ENCODE results near the gene TGM1. TPM values are rescaled to one million over a fixed set of nuclear protein-coding genes. Genes with fewer than 3 reads are reported as not detected.

Gene TGM1
- total RNA-seq, 1 donor from 2014 or later, result 12.3 TPM

- H3K4me3 ChIP-seq (ENCODE audit: low read depth, low read length), result peak within 1 kb of the TSS; percentile 94
- TF ChIP-seq CTCF (IDR thresholded peaks at IDR 0.05; ENCODE audit: insufficient read depth, low read length, poor library complexity, severe bottlenecking), result no peak
- H3K27me3 ChIP-seq (ENCODE audit: control insufficient read depth, insufficient read depth, low read length), result no peaks in the 10 kb centered on the region
- peaks cover 1% of the 10 kb centered on the region for H3K36me3 ChIP-seq (ENCODE audit: control insufficient read depth, insufficient read depth, low read length)
- peak; percentile 32 for DNase-seq (ENCODE audit: low read depth)
Observed at GRCh38 chr14:24299255-24300191, 36.5 kb upstream of the TGM1 start, which contains the start of the genes DHRS1 and NOP9. Gene DHRS1 (minus strand): TSS chr14:24299780. CDS start chr14:24299106, 674 bp downstream. Gene NOP9 (plus strand): TSS chr14:24299850. CDS start chr14:24299955, 105 bp downstream.

- Histone ChIP-seq H3K27me3 (ENCODE audit: control insufficient read depth, insufficient read depth, low read length) (no peaks in the 10 kb centered on the region), H3K36me3 (ENCODE audit: control insufficient read depth, insufficient read depth, low read length) (peaks cover 1% of the 10 kb centered on the region), H3K4me3 (ENCODE audit: low read depth, low read length) (peak overlapping the region; percentile 94)
- peak; percentile 48 for DNase-seq (ENCODE audit: low read depth)
- TF ChIP-seq CTCF (IDR thresholded peaks at IDR 0.05; ENCODE audit: insufficient read depth, low read length, poor library complexity, severe bottlenecking), result no peak
Observed at GRCh38 chr14:24298892-24299254, 35.9 kb upstream of the TGM1 start.

GRCh38 chr14:24297190-24297964, 34.4 kb upstream of the TGM1 start:
- H3K27me3 ChIP-seq (ENCODE audit: control insufficient read depth, insufficient read depth, low read length), result no peaks in the 10 kb centered on the region
- peaks cover 1% of the 10 kb centered on the region for H3K36me3 ChIP-seq (ENCODE audit: control insufficient read depth, insufficient read depth, low read length)
- no peak overlapping the region for H3K4me3 ChIP-seq (ENCODE audit: low read depth, low read length)
- peak; percentile 60 for TF ChIP-seq CTCF (IDR thresholded peaks at IDR 0.05; ENCODE audit: insufficient read depth, low read length, poor library complexity, severe bottlenecking)
- DNase-seq (ENCODE audit: low read depth), result no peak

- Histone ChIP-seq H3K36me3 (ENCODE audit: control insufficient read depth, insufficient read depth, low read length) (no peaks in the 10 kb centered on the region), H3K27me3 (ENCODE audit: control insufficient read depth, insufficient read depth, low read length) (no peaks in the 10 kb centered on the region), H3K4me3 (ENCODE audit: low read depth, low read length) (no peak overlapping the region)
- peak; percentile 85 for DNase-seq (ENCODE audit: low read depth)
- TF ChIP-seq CTCF (IDR thresholded peaks at IDR 0.05; ENCODE audit: insufficient read depth, low read length, poor library complexity, severe bottlenecking), result peak; percentile 80
Observed at GRCh38 chr14:24296341-24297157, 33.6 kb upstream of the TGM1 start.

- no peak for TF ChIP-seq CTCF (IDR thresholded peaks at IDR 0.05; ENCODE audit: insufficient read depth, low read length, poor library complexity, severe bottlenecking)
- H3K4me3 ChIP-seq (ENCODE audit: low read depth, low read length), result no peak overlapping the region
- H3K27me3 ChIP-seq (ENCODE audit: control insufficient read depth, insufficient read depth, low read length), result no peaks in the 10 kb centered on the region
- H3K36me3 ChIP-seq (ENCODE audit: control insufficient read depth, insufficient read depth, low read length), result peaks cover 1% of the 10 kb centered on the region
- no peak for DNase-seq (ENCODE audit: low read depth)
Observed at GRCh38 chr14:24293525-24293924, 30.5 kb upstream of the TGM1 start.

All from kidney epithelial cell (primary cell).